ENCODE results near the gene N4BP2. TPM values are rescaled to one million over a fixed set of nuclear protein-coding genes. Genes with fewer than 3 reads are reported as not detected.

The N4BP2 gene
- total RNA-seq, 3 donors from 2014 or later: 7.2 to 26.8 (median 12.1) TPM

- no peaks in the 10 kb centered on the region for H3K4me1 ChIP-seq
- no peak overlapping the region for H3K4me3 ChIP-seq
- no peak overlapping the region for H3K27ac ChIP-seq
- TF ChIP-seq POLR2A (IDR thresholded peaks at IDR 0.05) (no peak), CTCF (IDR thresholded peaks at IDR 0.05) (no peak), POLR2AphosphoS5 (IDR thresholded peaks at IDR 0.05) (no peak)
- intact Hi-C loops (cut with DNase I; ENCODE audit: low total_unique reads): no loop called here
- no peaks in the 10 kb centered on the region for H3K9me3 ChIP-seq
- H3K36me3 ChIP-seq: no peaks in the 10 kb centered on the region
- H3K27me3 ChIP-seq: no peaks in the 10 kb centered on the region
- no peak for DNase-seq (ENCODE audit: low spot score in 2 of 2)
These were observed 3.5 kb upstream of the N4BP2 start for GRCh38 chr4:40053161-40053560.

DNA sequence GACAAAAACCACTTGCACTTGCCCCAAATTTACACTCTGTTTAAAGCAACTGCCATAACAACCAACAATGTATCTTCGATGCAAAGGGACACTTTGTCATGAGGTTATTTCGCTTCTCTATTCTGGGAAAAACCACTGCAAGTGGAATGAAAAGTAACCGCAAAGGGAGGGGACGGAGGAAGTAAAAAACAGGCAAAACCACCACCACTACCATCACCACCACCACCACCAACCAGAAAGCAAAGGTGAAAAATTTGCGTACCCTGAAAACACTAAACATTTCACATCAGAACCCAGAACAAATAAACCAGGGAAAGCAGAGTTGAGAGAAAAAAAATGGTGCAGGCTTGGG lies 1.2 kb upstream of the N4BP2 start:
- no peaks in the 10 kb centered on the region for H3K27me3 ChIP-seq
- no peaks in the 10 kb centered on the region for H3K36me3 ChIP-seq
- no peak for DNase-seq (ENCODE audit: low spot score in 2 of 2)
- TF ChIP-seq POLR2A (IDR thresholded peaks at IDR 0.05) (no peak), CTCF (IDR thresholded peaks at IDR 0.05) (peak in 1 of 3 donors; percentile 27), POLR2AphosphoS5 (IDR thresholded peaks at IDR 0.05) (no peak)
- intact Hi-C loops (cut with DNase I; ENCODE audit: low total_unique reads): no loop called here
- no peaks in the 10 kb centered on the region for H3K4me1 ChIP-seq
- H3K4me3 ChIP-seq: peak overlapping the region; percentile 85 to 96 (median 86)
- H3K9me3 ChIP-seq: no peaks in the 10 kb centered on the region
- peak overlapping the region; percentile 99 to 100 for H3K27ac ChIP-seq

- H3K27ac ChIP-seq: peak overlapping the region; percentile 99 to 100
- H3K27me3 ChIP-seq: no peaks in the 10 kb centered on the region
- peak; percentile 55 to 77 for DNase-seq (ENCODE audit: low spot score in 2 of 2)
- H3K4me3 ChIP-seq: peak overlapping the region; percentile 85 to 96 (median 86)
- H3K36me3 ChIP-seq: no peaks in the 10 kb centered on the region
- no peaks in the 10 kb centered on the region for H3K4me1 ChIP-seq
- H3K9me3 ChIP-seq: no peaks in the 10 kb centered on the region
- intact Hi-C loops (cut with DNase I; ENCODE audit: low total_unique reads): no loop called here
- no peak for TF ChIP-seq CTCF (IDR thresholded peaks at IDR 0.05)
- no peak for TF ChIP-seq POLR2A (IDR thresholded peaks at IDR 0.05)
- peak; percentile 16 to 69 (median 55) for TF ChIP-seq POLR2AphosphoS5 (IDR thresholded peaks at IDR 0.05)
These were observed 561 bp upstream of the N4BP2 start for GRCh38 chr4:40055863-40056715.

DNA sequence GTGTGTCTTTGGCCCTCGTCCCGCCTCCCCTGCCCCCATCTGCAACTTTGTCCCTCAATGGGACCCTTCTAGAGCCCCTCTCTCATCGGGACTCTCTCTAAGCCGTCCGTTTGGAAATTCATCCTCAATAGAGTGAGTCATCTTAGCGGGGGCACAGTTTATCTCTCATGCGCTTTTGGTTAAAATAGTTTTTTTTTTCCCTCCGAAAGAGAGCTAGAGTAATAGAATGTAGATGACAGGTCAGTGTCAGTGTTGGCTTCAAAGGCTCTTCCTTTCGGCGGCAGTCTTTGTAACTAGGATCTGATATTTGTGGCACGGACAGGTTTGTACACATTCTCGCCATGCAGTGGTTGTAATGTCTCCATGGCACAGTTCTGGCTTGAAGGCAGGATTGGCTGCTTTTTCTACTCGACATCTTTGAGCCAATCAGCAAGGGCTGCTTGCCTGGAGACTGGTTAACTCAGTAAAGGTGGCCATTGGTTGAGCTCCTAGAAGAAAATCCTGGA lies 989 bp downstream of the N4BP2 start:
- peak; percentile 78 to 91 for DNase-seq (ENCODE audit: low spot score in 2 of 2)
- Histone ChIP-seq H3K36me3 (no peaks in the 10 kb centered on the region), H3K4me3 (peak overlapping the region; percentile 85 to 96 (median 86)), H3K27ac (peak overlapping the region; percentile 99 to 100), H3K4me1 (no peaks in the 10 kb centered on the region), H3K27me3 (no peaks in the 10 kb centered on the region), H3K9me3 (no peaks in the 10 kb centered on the region)
- intact Hi-C loops (cut with DNase I; ENCODE audit: low total_unique reads): no loop called here
- peak in 2 of 3 donors; percentile 52 to 78 for TF ChIP-seq POLR2AphosphoS5 (IDR thresholded peaks at IDR 0.05)
- no peak for TF ChIP-seq POLR2A (IDR thresholded peaks at IDR 0.05)

GRCh38 chr4:40058121-40058520 lies 1.5 kb downstream of the N4BP2 start:
- H3K4me3 ChIP-seq: peak overlapping the region; percentile 85 to 96 (median 86)
- H3K27ac ChIP-seq: peak overlapping the region; percentile 99 to 100
- intact Hi-C loops (cut with DNase I; ENCODE audit: low total_unique reads): no loop called here
- no peaks in the 10 kb centered on the region for H3K4me1 ChIP-seq
- DNase-seq (ENCODE audit: low spot score in 2 of 2): no peak
- no peaks in the 10 kb centered on the region for H3K9me3 ChIP-seq
- no peaks in the 10 kb centered on the region for H3K36me3 ChIP-seq
- TF ChIP-seq CTCF (IDR thresholded peaks at IDR 0.05): no peak
- TF ChIP-seq POLR2AphosphoS5 (IDR thresholded peaks at IDR 0.05): no peak
- no peak for TF ChIP-seq POLR2A (IDR thresholded peaks at IDR 0.05)
- no peaks in the 10 kb centered on the region for H3K27me3 ChIP-seq

Measured in breast epithelium (tissue), 4 donors.